Erythroblast (primary cell): ENCODE results near the gene RBM45.
"Not testable (repeated sequence)": the region's sequence is repeated elsewhere in the genome, so short reads cannot be mapped to it uniquely, and the experiment has no call there.

Source experiments
- DNase-seq, 2 experiments: peaks; one replicate each; lab custom pipeline; 2025; lab: John Stamatoyannopoulos, UW
- GATA1 ChIP-seq: IDR thresholded peaks from 2 replicates; pipeline ENCODE4 v1.6.1; 2011; ENCODE audit warnings: low read depth, mild to moderate bottlenecking, control low read depth, low read length, moderate library complexity
- POLR2A ChIP-seq: IDR thresholded peaks from 2 replicates; pipeline ENCODE4 v1.6.1; 2011; ENCODE audit warnings: mild to moderate bottlenecking, low read length

RBM45 gene, protein sequence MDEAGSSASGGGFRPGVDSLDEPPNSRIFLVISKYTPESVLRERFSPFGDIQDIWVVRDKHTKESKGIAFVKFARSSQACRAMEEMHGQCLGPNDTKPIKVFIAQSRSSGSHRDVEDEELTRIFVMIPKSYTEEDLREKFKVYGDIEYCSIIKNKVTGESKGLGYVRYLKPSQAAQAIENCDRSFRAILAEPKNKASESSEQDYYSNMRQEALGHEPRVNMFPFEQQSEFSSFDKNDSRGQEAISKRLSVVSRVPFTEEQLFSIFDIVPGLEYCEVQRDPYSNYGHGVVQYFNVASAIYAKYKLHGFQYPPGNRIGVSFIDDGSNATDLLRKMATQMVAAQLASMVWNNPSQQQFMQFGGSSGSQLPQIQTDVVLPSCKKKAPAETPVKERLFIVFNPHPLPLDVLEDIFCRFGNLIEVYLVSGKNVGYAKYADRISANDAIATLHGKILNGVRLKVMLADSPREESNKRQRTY

DNA sequence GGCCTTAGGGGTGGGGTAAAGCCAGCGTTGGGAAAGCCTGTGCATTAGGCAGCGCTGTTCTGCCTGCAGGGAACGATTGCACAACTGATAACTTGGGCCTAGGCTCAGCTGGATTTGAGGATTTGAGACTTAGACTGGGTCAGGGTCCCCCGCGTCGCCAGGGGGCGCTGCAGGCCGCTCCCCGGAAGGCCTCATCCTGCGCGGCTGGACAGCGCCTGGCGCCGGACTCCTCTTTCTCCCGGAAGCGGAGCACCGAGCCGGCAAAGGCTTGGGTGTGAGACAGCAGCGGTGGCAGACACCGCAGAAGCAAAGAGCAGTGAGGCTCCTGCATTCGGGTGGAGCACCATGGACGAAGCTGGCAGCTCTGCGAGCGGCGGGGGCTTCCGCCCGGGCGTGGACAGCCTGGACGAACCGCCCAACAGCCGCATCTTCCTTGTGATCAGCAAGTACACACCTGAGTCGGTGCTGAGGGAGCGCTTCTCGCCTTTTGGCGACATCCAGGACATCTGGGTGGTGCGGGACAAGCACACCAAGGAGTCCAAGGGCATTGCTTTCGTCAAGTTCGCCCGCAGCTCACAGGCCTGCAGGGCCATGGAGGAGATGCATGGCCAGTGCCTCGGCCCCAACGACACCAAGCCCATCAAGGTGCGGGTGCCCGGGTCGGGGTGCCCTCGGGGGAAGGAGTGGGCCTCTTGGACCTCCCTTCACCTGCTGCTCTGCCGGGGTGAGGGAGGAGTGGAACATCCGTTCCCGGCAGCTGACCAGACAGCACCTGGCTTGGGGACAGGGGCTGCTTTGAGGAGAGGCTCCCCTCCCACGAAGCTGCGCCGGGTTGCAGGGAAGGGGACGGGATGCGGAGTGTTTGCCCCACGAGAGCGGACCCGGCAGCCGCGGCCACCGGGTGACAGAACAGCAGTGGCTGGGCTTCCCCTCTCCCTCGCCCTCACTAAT is at the start of gene RBM45:
Gene RBM45, plus strand, starts transcription at position 236 of the 951 bp plus-strand sequence. Its CDS starts 110 bp downstream, at position 346.
- TF ChIP-seq GATA1, result no peak
- peak; percentile 89 for TF ChIP-seq POLR2A
- peak; percentile 94 to 96 for DNase-seq

DNA sequence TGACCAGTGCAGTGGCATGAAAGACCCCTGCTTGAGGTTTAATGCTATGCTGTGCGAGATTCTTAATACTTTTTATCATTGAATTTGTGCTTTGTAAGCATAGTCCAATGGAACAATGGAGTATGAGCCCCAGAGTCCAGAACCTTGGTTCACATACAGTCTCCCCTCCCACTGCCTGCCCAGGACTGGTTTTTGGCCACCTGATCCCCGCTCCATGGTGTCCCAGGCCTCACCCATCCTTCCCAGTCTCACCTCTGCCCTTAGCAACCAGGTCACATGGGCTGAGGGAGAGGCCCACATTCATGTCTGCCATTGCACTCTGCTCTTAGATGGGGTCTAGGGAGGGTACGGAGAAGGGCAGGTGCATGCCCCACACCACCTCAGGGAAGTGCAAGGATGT is 45.9 kb upstream of the RBM45 start:
- TF ChIP-seq GATA1 (no peak), POLR2A (no peak)
- no peak for DNase-seq

DNA sequence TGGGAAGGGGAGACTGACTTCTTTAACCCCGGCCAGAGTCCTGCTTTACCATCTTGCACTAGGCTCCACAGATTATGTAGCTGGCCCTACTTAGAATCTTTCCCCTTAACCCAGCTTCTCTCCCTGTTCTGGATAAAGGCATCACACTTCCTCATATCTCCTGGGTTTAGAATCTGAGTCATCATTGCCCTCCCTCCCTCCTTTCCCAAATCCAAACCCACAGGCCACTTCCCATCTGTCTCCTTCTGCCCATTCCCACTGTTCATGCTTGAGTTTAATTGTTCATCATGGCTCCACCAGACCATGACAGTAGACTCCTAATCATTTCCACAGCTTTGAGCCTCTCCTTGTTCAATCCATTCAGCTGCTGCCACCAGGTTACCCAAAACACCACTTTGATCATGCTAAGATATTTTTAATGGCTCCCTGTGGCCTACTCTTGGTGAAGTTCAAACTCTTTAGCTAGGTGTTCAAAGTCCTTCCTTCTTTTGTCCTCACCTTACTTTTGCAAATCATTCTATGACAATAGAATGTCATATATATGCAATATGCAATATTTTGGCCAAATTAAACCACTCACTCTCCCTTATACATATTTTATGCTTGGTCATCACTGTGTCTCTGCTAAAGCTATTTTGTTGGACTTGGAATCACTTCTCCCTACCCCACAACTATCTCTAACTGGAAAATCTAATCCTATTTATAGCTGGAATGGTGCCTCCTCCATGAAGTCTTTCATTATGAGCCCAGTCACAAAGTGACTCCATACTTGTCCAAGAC is 45.2 kb upstream of the RBM45 start:
- TF ChIP-seq POLR2A, result no peak
- no peak for TF ChIP-seq GATA1
- DNase-seq, result no peak

DNA sequence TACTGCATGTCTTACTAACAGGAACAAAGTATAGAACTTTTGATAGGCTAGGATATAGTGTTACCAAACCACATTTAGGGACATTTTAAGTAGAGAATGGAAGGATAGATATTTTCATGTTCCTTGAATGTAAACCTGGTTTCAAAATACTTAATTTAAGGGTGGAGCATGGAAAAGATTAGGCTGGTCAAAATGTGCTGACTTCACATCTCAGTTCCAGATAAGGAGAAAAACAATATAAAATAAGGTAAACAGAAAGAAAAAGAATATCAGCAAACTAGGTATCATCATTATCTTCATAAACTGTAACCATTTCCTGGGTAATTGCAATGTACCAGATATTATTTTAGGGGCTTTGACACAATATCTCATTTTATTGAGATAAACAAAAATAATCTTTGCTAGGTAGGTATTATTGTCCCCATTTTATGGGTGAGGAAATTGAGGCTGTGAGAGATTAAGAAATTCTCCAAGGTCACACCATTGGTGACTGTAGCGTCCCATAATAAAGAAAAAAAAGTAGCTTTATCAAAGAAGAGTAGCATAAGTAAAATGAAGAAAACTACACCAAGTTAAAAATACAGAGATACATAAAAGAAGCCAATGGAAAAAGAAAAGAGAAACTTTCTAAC is 43.3 kb upstream of the RBM45 start:
- no peak for DNase-seq
- no peak for TF ChIP-seq POLR2A
- TF ChIP-seq GATA1, result no peak

DNA sequence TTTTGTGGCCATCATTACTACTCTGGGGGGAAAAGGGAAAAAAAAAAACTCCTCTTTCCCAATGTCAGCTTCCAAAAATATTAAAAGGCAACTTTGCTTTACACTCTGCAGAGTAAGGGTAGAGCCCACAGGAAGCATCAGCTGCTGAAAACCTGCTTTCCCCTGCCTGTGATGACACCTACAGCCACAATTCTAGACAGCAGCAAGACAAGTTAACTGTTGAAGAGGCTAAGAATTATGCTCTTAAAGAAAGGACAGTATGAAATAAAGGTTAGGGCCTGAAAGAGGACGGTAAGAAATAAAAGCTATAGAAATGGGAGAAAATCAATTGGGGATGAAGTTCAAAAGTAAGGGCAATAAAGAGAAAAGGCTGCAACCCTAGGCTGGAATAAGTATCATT is 42.7 kb upstream of the RBM45 start:
- TF ChIP-seq POLR2A, result no peak
- no peak for TF ChIP-seq GATA1

DNA sequence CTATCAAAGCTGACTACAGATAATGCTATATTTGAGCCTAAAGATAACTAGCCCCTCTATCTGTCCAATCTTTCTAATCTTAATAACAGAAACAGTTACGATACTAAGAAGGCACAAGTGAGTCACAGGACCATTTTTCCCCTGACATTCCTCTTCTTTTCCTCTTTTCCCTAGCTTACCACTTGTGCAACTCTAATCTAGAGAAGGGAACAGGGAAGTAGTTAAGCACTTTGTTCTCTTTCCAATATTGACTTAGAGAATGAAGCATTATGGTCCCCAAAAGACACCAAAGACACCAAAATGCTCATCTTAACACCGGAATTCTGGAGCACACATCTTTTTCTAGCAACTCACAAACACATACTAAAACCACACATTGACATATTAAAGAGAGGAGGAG is 41.4 kb upstream of the RBM45 start:
- TF ChIP-seq POLR2A, result no peak
- TF ChIP-seq GATA1, result no peak
- DNase-seq, result peak in 1 of 2 experiments; percentile 19

More for the DNA sequence above, 42.7 kb upstream of the RBM45 start:
- peak; percentile 5 to 14 for DNase-seq

DNA sequence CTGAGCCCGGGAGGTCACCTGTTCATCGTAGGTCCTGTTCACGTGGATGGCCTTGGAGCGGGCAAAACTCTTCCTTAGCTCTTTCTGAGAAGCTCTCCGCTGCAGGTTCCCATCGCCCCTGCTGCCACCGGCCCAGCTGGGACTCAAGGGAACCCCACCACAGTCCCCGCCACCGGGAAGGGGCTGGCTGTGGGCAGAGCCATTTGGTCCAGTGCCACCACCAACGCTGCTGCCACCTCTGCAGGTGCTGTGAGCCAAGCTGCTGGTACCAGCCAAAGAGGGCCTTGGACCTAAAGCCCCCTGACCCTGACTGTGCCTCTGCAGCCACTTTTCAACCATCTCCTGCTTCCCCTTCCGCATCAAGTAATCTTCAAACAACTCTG is 40.2 kb upstream of the RBM45 start:
- TF ChIP-seq GATA1 (no peak), POLR2A (no peak)
- DNase-seq, result no peak

DNA sequence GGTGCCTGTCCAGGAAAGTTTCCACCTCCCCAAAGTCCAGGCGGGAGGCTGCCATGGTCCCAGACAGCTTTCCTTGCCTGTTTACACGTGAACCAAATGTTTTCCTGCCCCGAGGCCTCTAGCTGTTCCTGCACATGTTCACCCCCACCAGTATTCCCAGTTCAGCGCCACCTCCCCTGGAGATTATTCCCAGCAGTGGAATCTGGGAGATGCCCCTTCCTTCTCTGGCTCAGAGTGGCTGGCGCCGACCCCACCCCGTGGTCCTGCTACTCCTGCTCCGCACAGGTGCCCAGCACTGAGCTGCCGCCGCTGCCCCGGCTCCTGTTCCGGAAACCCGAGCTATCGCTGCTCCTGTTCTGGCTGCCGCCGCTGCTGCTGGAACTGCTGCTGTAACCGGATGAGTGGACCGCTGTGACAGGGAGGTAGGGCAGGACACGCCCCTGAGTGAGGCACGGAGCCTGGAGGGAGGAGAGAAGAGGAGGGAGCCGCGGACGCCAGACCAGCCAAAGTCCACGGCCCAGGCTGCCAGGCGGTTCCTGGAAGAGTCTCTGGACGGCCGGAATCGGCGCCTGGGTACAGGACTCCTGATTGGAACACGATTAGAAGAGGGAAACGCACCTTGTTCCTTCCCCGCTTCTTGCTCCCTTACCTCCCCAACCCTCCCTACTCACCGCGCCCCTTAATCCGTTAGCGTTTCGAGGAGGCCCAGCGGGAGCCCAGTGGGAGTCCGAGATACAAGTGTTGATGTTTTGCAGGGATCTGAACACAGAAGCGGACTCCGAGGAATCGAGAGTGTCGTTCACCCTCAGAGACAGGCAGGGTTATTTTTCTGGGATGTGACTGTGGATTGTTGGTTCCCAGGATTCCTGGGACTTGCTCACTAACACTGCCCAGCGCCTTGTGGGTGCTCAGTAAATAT is 39.6 kb upstream of the RBM45 start, which contains the start of gene PDE11A:
Gene PDE11A, minus strand, starts transcription at position 395 of the 919 bp plus-strand sequence. Its CDS starts 340 bp downstream, at position 55.
- TF ChIP-seq GATA1 (no peak), POLR2A (no peak)
- DNase-seq, result peak; percentile 79 to 83

DNA sequence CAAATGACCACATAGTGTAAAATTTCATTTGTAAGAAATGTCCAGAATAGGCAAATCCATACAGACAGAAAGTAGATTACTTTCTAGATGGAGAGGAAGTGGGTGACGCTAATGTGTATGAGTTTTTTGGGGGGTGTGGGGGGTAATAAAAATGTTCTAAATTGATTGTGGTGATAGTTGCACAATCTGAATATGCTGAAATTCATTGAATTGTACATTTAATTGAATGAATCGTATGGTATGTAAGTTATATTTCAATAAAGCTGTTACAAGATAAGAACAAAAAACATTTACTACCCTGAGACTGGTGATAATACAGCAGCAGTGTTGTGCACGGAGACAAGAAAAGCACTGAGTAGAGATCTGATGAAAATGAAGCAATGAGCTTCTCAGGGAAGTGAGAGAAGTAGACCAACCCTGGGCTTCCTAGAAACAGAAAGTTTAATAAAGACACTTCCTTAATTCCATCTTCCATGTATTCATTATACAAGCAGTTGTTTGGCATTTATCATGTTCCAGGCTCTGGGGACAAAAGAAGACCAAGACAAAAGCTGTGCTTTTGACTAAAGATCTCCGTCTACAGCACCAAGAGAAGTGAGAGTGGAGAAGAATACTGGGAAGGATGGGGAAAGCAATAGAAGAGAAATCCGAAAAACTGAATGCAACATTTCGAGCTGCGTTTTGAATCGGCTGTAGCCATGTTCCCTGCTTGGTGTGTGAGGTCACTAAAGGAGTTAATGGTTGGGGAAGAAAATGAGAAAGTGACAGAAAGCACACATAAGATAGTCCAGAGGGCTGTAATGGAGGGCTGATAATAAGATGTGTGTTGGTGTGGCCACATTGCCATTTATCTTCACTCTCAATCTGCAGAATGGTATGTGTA is 37.9 kb upstream of the RBM45 start:
- DNase-seq, result peak; percentile 18 to 57
- TF ChIP-seq GATA1 (no peak), POLR2A (no peak)

DNA sequence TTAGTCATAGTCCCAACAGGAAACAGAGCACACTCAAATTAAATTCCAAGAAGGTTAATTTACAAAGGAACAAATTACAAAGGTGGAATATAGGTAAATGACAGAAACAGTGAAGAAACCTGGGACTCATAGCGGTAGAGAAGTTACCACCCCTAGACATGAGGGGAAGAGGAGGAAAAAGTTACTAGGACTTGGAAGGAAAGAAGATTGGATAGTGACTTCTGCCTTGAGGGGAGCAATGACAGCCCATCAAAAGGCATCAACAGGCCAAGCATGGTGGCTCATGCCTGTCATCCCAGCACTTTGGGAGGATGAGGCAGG is 37.3 kb upstream of the RBM45 start:
- no peak for DNase-seq
- TF ChIP-seq GATA1 (no peak), POLR2A (no peak)

DNA sequence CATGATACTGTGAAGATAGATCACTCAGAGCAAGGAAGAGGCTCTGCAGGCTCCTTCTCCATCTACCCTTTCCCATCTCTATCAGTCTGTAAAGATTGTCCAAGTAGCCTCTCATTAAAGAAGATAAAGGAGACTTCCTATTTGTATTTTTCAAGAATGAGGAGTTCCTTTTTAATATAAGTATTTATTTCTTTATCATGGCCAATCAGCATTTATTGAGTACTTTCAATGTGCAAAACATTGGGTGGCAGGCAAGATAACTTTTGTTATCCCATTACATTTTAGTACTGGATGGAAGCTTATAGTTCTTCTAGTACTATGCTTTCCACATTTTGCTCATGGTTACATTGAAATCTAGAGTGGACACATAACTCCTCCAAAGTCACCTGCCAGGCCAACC is 36.1 kb upstream of the RBM45 start:
- TF ChIP-seq GATA1 (no peak), POLR2A (no peak)
- DNase-seq, result no peak

DNA sequence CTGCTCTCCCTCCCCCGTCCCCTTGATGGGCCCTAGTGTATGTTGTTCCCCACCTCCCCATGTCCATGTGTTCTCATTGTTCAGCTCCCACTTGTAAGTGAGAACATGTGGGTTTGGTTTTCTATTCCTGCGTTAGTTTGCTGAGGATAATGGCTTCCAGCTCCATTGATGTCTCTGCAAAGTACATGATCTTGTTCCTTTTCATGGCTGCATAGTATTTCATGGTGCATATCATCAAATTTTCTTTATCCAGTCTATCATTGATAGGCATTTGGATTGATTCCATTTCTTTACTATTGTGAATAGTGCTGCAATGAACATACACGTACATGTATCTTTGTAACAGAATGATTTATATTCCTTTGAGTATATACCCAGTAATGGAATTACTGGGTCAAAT is 33.0 kb upstream of the RBM45 start:
- DNase-seq, result not testable (repeated sequence)
